Measurements from ENCODE around the gene NHSL2. TPM values are rescaled to one million over a fixed set of nuclear protein-coding genes. Genes with fewer than 3 reads are reported as not detected.

The NHSL2 gene
- total RNA-seq, 4 donors from 2014 or later = 10.4 to 35.8 (median 13.9) TPM

DNA sequence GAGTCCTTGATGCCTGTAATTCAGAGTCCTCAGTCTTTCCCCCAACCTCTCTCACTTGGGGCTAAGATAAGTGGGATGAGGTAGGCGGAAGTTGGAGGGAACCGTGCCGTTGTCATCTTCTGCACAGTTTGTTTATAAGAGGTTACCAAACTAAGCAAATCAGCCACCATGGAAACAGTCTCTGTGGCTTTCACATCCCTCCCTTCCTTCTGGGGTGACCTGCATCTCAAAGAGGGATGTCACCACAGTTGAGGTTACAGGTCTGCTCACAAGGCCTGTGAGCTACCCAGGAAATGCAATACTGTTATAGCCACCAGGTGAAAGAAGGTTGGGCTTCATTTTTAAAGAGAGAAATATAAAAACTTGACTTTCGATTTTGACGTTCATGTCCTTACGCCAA lies 194.8 kb downstream of the NHSL2 start:
- 68% methylated on average over 6 of the region's 6 CpGs; no CpG with 5 or more reads in 1 of the 2 donors for WGBS, 2 donors (ENCODE audit: low coverage in 1 of 2)
- Histone ChIP-seq H3K4me3 (no peak overlapping the region), H3K4me1 (peaks cover 0 to 16% (median 0%) of the 10 kb centered on the region in 3 donors), H3K9me3 (no peaks in the 10 kb centered on the region), H3K36me3 (no peaks in the 10 kb centered on the region), H3K27ac (no peak overlapping the region), H3K27me3 (no peaks in the 10 kb centered on the region)
- no peak for TF ChIP-seq EP300 (IDR thresholded peaks at IDR 0.05)
- TF ChIP-seq CTCF (IDR thresholded peaks at IDR 0.05) = no peak
- TF ChIP-seq POLR2AphosphoS5 (IDR thresholded peaks at IDR 0.05) = no peak
- TF ChIP-seq POLR2A (IDR thresholded peaks at IDR 0.05) = no peak
- ATAC-seq = no peak

GRCh38 chrX:72107320-72107719 lies 196.7 kb downstream of the NHSL2 start:
- peak; percentile 58 for ATAC-seq
- Histone ChIP-seq H3K4me1 (peaks cover 0 to 5% (median 0%) of the 10 kb centered on the region in 3 donors), H3K9me3 (no peaks in the 10 kb centered on the region), H3K27ac (peak overlapping the region in 1 of 4 donors; percentile 25), H3K4me3 (no peak overlapping the region), H3K36me3 (no peaks in the 10 kb centered on the region), H3K27me3 (no peaks in the 10 kb centered on the region)
- WGBS, 2 donors (ENCODE audit: low coverage in 1 of 2) = 79 to 83% methylated on average over 2 of the region's 6 CpGs
- TF ChIP-seq POLR2AphosphoS5 (IDR thresholded peaks at IDR 0.05) = no peak
- TF ChIP-seq EP300 (IDR thresholded peaks at IDR 0.05) = no peak
- no peak for TF ChIP-seq POLR2A (IDR thresholded peaks at IDR 0.05)
- TF ChIP-seq CTCF (IDR thresholded peaks at IDR 0.05) = no peak

- Histone ChIP-seq H3K36me3 (no peaks in the 10 kb centered on the region), H3K4me1 (peaks cover 0 to under 1% (median 0%) of the 10 kb centered on the region in 3 donors), H3K27me3 (no peaks in the 10 kb centered on the region), H3K9me3 (no peaks in the 10 kb centered on the region), H3K27ac (peak overlapping the region in 1 of 4 donors; percentile 25), H3K4me3 (no peak overlapping the region)
- no peak for ATAC-seq
- 65 to 73% methylated on average over 5 of the region's 12 CpGs for WGBS, 2 donors (ENCODE audit: low coverage in 1 of 2)
- TF ChIP-seq POLR2A (IDR thresholded peaks at IDR 0.05) (no peak), CTCF (IDR thresholded peaks at IDR 0.05) (no peak), EP300 (IDR thresholded peaks at IDR 0.05) (no peak), POLR2AphosphoS5 (IDR thresholded peaks at IDR 0.05) (no peak)
These were observed 197.4 kb downstream of the NHSL2 start for GRCh38 chrX:72107841-72108595.

- H3K4me3 ChIP-seq = no peak overlapping the region
- no peak for TF ChIP-seq EP300 (IDR thresholded peaks at IDR 0.05)
- no peak for TF ChIP-seq CTCF (IDR thresholded peaks at IDR 0.05)
- TF ChIP-seq POLR2AphosphoS5 (IDR thresholded peaks at IDR 0.05) = no peak
- no peak for TF ChIP-seq POLR2A (IDR thresholded peaks at IDR 0.05)
- ATAC-seq = no peak
- no peaks in the 10 kb centered on the region for H3K9me3 ChIP-seq
- WGBS, 2 donors (ENCODE audit: low coverage in 1 of 2) = 92 to 94% methylated on average over 4 to 5 of the region's 10 CpGs
- H3K27ac ChIP-seq = no peak overlapping the region
- H3K4me1 ChIP-seq = peaks cover 0 to 7% (median 0%) of the 10 kb centered on the region in 3 donors
- H3K27me3 ChIP-seq = no peaks in the 10 kb centered on the region
- no peaks in the 10 kb centered on the region for H3K36me3 ChIP-seq
These were observed 198.0 kb downstream of the NHSL2 start for GRCh38 chrX:72108666-72109065.

Measured in gastroesophageal sphincter (tissue), 4 donors.